Smooth muscle cell (in vitro differentiated cells): ENCODE data around the gene CCNJL. TPM values are rescaled to one million over a fixed set of nuclear protein-coding genes. Genes with fewer than 3 reads are reported as not detected.
A peak's percentile ranks its signal among the peaks of the same experiment; 100 is the strongest.

Source experiments
- DNase-seq: peaks from one replicate; lab custom pipeline; 2025; ENCODE audit not compliant: unreplicated experiment; lab: John Stamatoyannopoulos, UW
- H2AFZ ChIP-seq: fragments of 200-600 bp; sonication (generic); 2 replicates; pipeline ENCODE4 v1.6.0; 2016; ENCODE audit warnings: antibody characterized with exemption, low read depth, mild to moderate bottlenecking
- H3F3A ChIP-seq: fragments of 200-600 bp; sonication (generic); 2 replicates; pipeline ENCODE4 v1.6.0; 2017; ENCODE audit warnings: antibody characterized with exemption, low read depth
- H3K27ac ChIP-seq: fragments of 200-600 bp; sonication (generic); 2 replicates; pipeline ENCODE4 v1.5.1; 2016; ENCODE audit warnings: low read depth, mild to moderate bottlenecking
- H3K27me3 ChIP-seq: fragments of 200-600 bp; sonication (generic); 2 replicates; pipeline ENCODE4 v1.6.1; 2016; ENCODE audit warnings: low read depth, mild to moderate bottlenecking
- H3K36me3 ChIP-seq: fragments of 200-600 bp; sonication (generic); 2 replicates; pipeline ENCODE4 v1.5.1; 2016; ENCODE audit warnings: low read depth
- H3K4me1 ChIP-seq: fragments of 200-600 bp; sonication (generic); 2 replicates; pipeline ENCODE4 v1.5.1; 2016; ENCODE audit warnings: low read depth
- H3K4me2 ChIP-seq: fragments of 200-600 bp; sonication (generic); 2 replicates; pipeline ENCODE4 v1.6.0; 2016; ENCODE audit warnings: mild to moderate bottlenecking
- H3K4me3 ChIP-seq: fragments of 200-600 bp; sonication (generic); 2 replicates; pipeline ENCODE4 v1.5.1; 2016; ENCODE audit warnings: mild to moderate bottlenecking
- H3K79me2 ChIP-seq: fragments of 200-600 bp; sonication (generic); 2 replicates; pipeline ENCODE4 v1.6.0; 2016; ENCODE audit warnings: low read depth, mild to moderate bottlenecking
- H3K9ac ChIP-seq: fragments of 200-600 bp; sonication (generic); 2 replicates; pipeline ENCODE4 v1.6.0; 2016; ENCODE audit warnings: low read depth
- H3K9me3 ChIP-seq: fragments of 200-600 bp; sonication (generic); replicated peaks from 2 replicates; pipeline ENCODE4 v1.5.1; 2016; ENCODE audit warnings: low read depth
- H4K20me1 ChIP-seq: fragments of 200-600 bp; sonication (generic); 2 replicates; pipeline ENCODE4 v1.6.0; 2016; ENCODE audit warnings: low read depth
- WGBS: methylation state at CpG from one replicate; pipeline ENCODE4 v1.1.7; 2016; ENCODE audit warnings: low lambda C conversion rate; 5-methylcytosine and 5-hydroxymethylcytosine counted together
- polyA plus RNA-seq: library from polyadenylated mRNA; unstranded; fragments of >200 nt; fragmentation: Nextera tagmentation; extraction: Ambion mirVana; gene quantifications from 2 replicates; pipeline ENCODE4 v1.2.1, GENCODE V29; 2016
- total RNA-seq: library from RNA; depleted of rRNA; stranded (reverse); fragments of >200 nt; gene quantifications from 2 replicates; pipeline ENCODE4 v1.2.3, GENCODE V29; 2014
- TF ChIP-seq, protein P1 (sequence below): fragments of 200-600 bp; sonication (generic); IDR thresholded peaks from 2 replicates; pipeline ENCODE4 v1.5.1; 2017; ENCODE audit warnings: borderline replicate concordance, mild to moderate bottlenecking, antibody characterized with exemption; ENCODE audit not compliant: insufficient read depth, poor library complexity, severe bottlenecking

Gene CCNJL
- total and polyA plus RNA-seq, 2 experiments from 2014 or later: 3.4 to 6.2 TPM

DNA sequence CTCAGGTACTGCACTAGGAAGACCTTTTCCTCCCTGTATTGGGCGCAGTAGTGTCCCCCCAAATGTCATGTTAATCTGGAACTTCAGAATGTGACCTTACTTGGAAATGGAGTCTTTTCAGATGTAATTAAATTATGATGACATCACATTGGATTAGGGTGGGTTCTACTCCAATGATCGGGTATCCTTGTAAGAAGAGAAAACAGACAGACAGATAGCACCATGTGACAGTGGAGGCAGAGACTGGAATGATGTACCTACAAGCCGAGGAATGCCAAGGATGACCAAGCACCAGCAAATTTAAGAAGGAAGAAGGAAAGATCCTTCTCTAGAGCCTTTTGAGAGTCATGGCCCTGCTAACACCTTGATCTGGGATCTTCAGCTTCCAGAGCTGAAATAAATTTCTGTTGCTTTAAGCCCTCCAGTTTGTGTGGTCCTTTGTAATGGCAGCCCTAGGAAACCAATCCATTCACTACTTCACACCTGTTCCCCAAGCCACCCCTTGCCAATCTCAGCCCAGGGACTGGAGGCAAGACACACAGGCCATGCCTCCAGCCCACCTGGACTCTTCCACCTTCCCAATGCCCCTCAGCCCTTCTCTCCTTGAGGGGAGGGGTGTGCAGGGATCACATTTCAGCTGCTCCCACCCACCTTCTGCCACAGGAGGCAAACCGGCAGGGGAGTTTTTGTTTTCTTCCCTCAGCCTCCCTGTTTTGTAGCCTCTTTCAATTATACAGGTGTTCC lies 1.6 kb downstream of the CCNJL start:
- no peaks in the 10 kb centered on the region for H3K27me3 ChIP-seq
- WGBS: 82% methylated on average over 4 of the region's 4 CpGs

DNA sequence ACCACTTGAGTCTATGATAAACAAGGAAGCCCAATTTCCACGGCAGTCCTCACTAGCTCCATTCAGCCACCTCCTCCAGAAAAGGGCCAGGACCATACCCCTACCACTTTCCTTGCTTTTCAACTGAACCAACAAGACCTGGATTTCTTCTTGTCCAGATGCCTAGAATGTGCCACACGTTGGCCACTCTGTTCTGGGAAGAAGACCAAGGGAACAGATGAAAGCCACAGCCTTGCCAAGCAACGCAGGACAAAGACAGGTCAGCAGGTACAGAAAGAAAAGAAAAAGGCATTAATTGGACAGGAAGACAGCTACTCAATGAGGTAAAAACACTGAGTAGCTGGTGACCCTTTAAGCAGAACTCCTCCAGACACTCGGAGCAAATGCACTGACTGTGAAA lies 2.2 kb downstream of the CCNJL start:
- H2AFZ ChIP-seq: no peak overlapping the region
- peaks cover 12% of the 10 kb centered on the region for H3K4me1 ChIP-seq
- peaks cover 9% of the 10 kb centered on the region for H4K20me1 ChIP-seq
- TF ChIP-seq, protein P1, sequence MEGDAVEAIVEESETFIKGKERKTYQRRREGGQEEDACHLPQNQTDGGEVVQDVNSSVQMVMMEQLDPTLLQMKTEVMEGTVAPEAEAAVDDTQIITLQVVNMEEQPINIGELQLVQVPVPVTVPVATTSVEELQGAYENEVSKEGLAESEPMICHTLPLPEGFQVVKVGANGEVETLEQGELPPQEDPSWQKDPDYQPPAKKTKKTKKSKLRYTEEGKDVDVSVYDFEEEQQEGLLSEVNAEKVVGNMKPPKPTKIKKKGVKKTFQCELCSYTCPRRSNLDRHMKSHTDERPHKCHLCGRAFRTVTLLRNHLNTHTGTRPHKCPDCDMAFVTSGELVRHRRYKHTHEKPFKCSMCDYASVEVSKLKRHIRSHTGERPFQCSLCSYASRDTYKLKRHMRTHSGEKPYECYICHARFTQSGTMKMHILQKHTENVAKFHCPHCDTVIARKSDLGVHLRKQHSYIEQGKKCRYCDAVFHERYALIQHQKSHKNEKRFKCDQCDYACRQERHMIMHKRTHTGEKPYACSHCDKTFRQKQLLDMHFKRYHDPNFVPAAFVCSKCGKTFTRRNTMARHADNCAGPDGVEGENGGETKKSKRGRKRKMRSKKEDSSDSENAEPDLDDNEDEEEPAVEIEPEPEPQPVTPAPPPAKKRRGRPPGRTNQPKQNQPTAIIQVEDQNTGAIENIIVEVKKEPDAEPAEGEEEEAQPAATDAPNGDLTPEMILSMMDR: no peak
- H3K27ac ChIP-seq: no peak overlapping the region
- no peak overlapping the region for H3K4me2 ChIP-seq
- no peaks in the 10 kb centered on the region for H3K36me3 ChIP-seq
- H3K9me3 ChIP-seq: no peaks in the 10 kb centered on the region
- H3K4me3 ChIP-seq: no peak overlapping the region
- 94% methylated on average over 4 of the region's 4 CpGs for WGBS
- no peak for DNase-seq
- H3F3A ChIP-seq: no peaks in the 10 kb centered on the region
- no peak overlapping the region for H3K9ac ChIP-seq
- H3K27me3 ChIP-seq: no peaks in the 10 kb centered on the region
- peaks cover 2% of the 10 kb centered on the region for H3K79me2 ChIP-seq

More for the DNA sequence above, 1.6 kb downstream of the CCNJL start:
- Histone ChIP-seq H2AFZ (no peak overlapping the region), H4K20me1 (peaks cover 9% of the 10 kb centered on the region), H3K9me3 (no peaks in the 10 kb centered on the region), H3K4me3 (peak overlapping the region; percentile 90), H3K4me1 (peaks cover 12% of the 10 kb centered on the region), H3F3A (no peaks in the 10 kb centered on the region), H3K36me3 (no peaks in the 10 kb centered on the region), H3K9ac (no peak overlapping the region), H3K4me2 (peak overlapping the region; percentile 99), H3K79me2 (peaks cover 1% of the 10 kb centered on the region), H3K27ac (no peak overlapping the region)
- TF ChIP-seq, protein P1: no peak
- no peak for DNase-seq

DNA sequence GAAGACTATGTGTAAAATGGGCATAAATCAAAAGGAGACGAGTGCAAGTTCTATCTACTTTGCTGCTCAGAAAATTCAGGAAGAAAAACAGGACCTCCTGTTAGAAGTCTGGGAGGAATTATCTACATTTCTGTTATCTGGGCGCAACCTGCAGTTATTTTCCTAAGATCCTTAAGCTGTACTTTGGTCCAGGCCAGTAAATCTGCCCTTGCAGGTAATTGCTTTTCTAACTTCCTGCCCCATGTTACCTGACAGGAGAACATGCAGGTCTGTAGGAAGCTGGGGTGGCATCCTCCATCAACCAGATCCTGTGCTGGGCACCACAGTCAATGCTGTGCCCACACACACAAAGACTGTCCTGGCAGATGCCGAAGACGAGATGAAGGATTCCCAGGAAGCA lies 5.7 kb downstream of the CCNJL start:
- no peak overlapping the region for H3K27ac ChIP-seq
- 90% methylated on average over 4 of the region's 4 CpGs for WGBS
- H2AFZ ChIP-seq: no peak overlapping the region
- no peaks in the 10 kb centered on the region for H3K27me3 ChIP-seq
- peaks cover 9% of the 10 kb centered on the region for H4K20me1 ChIP-seq
- DNase-seq: no peak
- TF ChIP-seq, protein P1: no peak
- no peak overlapping the region for H3K9ac ChIP-seq
- no peaks in the 10 kb centered on the region for H3K36me3 ChIP-seq
- H3K9me3 ChIP-seq: no peaks in the 10 kb centered on the region
- no peak overlapping the region for H3K4me3 ChIP-seq
- peaks cover 6% of the 10 kb centered on the region for H3K4me1 ChIP-seq
- no peak overlapping the region for H3K4me2 ChIP-seq
- H3F3A ChIP-seq: no peaks in the 10 kb centered on the region
- H3K79me2 ChIP-seq: peaks cover 8% of the 10 kb centered on the region

DNA sequence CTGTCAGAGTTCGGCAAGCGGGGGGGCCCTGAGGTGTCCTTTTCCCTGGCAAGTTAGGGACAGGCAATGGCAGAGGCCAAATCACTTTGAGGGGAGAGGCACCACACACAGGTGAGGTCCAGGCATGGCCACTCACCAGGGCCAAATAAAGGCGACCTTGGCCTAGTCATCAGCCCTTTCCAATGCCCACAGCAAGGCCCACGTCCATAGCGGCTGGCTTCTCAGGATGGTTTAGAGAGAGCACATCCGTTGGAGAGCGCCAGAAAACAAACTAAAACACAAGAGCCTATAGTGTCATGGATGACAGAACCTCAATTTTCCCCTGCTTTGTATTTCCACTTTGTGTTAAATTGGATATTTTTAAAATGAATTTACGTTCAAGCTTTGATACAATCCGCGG lies 7.0 kb downstream of the CCNJL start:
- Histone ChIP-seq H3K79me2 (peaks cover 8% of the 10 kb centered on the region), H3K9ac (no peak overlapping the region), H3F3A (no peaks in the 10 kb centered on the region), H3K27me3 (no peaks in the 10 kb centered on the region), H3K4me2 (no peak overlapping the region), H3K4me1 (no peaks in the 10 kb centered on the region), H3K36me3 (no peaks in the 10 kb centered on the region), H2AFZ (no peak overlapping the region), H3K4me3 (no peak overlapping the region), H4K20me1 (peaks cover 4% of the 10 kb centered on the region), H3K9me3 (no peaks in the 10 kb centered on the region), H3K27ac (peak overlapping the region; percentile 35)
- TF ChIP-seq, protein P1: no peak
- 95% methylated on average over 10 of the region's 10 CpGs for WGBS
- DNase-seq: no peak
